NB4 (cell line): ENCODE data around the gene TMEM242.

Experiments used
- POLR2A ChIP-seq: IDR thresholded peaks from 2 replicates; pipeline ENCODE4 v1.6.1; 2011; ENCODE audit warnings: mild to moderate bottlenecking; ENCODE audit not compliant: insufficient read length; ENCODE audit errors: extremely low read depth
- TF ChIP-seq, protein P1 (sequence below): IDR thresholded peaks from one replicate; pipeline ENCODE4 v1.5.1; 2012; ENCODE audit warnings: low read depth, low read length

DNA sequence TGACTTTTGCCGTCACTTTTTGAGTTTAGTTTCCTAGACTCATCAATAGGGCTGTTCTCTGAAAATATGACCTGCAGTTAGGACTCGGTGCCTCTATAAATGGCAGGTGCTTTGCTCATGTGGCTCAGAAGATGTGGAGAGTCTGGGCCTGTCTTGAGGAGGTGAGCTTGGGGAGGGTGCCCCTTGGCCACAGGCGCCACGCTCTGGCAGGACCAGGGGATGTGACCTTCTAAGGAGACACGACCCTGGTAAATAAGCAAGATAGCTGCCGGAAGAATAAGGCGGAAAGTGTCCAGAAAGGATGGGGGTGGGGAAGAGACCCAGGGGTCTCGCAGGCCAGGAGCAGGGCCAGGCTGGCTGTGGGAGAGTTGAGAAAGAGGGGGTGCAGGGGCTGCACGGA lies 46.6 kb downstream of the TMEM242 start:
- TF ChIP-seq POLR2A, result no peak
- TF ChIP-seq, protein P1, sequence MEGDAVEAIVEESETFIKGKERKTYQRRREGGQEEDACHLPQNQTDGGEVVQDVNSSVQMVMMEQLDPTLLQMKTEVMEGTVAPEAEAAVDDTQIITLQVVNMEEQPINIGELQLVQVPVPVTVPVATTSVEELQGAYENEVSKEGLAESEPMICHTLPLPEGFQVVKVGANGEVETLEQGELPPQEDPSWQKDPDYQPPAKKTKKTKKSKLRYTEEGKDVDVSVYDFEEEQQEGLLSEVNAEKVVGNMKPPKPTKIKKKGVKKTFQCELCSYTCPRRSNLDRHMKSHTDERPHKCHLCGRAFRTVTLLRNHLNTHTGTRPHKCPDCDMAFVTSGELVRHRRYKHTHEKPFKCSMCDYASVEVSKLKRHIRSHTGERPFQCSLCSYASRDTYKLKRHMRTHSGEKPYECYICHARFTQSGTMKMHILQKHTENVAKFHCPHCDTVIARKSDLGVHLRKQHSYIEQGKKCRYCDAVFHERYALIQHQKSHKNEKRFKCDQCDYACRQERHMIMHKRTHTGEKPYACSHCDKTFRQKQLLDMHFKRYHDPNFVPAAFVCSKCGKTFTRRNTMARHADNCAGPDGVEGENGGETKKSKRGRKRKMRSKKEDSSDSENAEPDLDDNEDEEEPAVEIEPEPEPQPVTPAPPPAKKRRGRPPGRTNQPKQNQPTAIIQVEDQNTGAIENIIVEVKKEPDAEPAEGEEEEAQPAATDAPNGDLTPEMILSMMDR, result no peak
